HG03060 (cell line): Measurements from ENCODE around the gene ARSB.

Experiments
- ATAC-seq: cut with Tn5 transposase; IDR thresholded peaks from one replicate; pipeline ENCODE4 v1.9.1; 2021; ENCODE audit warnings: low read depth, moderate number of reproducible peaks; ENCODE audit not compliant: unreplicated experiment

The ARSB gene

GRCh38 chr5:78810098-78810920, 174.8 kb downstream of the ARSB start:
- ATAC-seq: no peak

GRCh38 chr5:78809444-78809843, 175.7 kb downstream of the ARSB start:
- ATAC-seq: no peak

GRCh38 chr5:78808818-78809217, 176.3 kb downstream of the ARSB start:
- ATAC-seq: no peak

DNA sequence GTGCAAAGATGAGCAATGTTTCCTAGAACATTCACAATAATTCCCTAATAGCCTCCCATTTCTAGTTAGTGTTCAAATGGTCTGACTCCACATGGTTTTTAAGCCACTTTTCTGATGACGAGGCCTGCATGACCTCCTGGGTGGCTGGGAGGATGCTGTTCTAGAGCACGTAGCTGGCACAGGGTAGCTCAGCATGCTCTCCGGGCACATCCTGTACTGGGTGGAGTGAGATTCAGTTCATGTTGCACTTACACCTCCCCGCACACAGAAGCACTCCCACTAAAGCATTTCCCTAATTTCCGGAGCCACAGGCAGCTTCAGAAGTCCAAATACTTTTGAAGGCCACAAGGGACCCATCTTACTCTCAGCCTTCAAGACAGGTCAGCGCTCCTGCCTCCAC, 176.7 kb downstream of the ARSB start:
- no peak for ATAC-seq

DNA sequence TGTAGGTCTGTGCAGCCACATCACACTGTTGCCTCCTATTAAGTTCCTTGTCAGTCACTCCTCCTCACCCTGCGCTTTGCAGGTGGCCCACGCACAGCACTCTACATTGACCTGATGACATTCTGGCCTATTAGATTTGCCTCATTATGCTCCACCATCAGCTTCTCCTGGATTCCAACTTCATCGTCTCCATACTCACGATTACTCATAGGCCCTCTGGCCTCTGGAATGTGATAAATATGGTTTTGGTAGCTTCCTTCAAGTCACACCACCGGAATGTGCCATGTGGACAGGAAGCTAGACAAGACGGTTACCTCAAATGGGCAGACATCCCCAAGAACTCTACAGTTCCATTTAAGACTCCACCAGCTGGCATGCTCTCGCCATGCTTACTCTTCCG, 178.6 kb downstream of the ARSB start:
- ATAC-seq: no peak

GRCh38 chr5:78805474-78806124, 179.5 kb downstream of the ARSB start:
- no peak for ATAC-seq

DNA sequence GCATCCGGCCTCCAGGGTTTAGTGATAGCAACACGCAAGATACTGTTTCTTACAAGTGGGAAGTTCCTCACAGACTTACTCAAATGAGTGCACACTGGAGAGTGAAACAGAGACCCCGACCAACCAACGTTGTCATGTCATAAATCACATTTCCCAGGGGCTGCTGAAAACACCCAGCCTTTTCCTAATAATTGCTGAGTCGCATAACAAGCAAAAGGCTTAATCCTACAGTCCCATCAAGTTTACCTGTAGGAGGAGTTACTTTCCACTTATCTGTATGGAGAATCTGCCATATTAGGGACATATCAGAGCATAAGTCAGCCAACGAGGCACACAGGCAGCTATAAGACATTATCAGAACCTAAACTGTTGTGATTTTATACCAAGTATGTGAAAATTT, 180.1 kb downstream of the ARSB start:
- no peak for ATAC-seq

DNA sequence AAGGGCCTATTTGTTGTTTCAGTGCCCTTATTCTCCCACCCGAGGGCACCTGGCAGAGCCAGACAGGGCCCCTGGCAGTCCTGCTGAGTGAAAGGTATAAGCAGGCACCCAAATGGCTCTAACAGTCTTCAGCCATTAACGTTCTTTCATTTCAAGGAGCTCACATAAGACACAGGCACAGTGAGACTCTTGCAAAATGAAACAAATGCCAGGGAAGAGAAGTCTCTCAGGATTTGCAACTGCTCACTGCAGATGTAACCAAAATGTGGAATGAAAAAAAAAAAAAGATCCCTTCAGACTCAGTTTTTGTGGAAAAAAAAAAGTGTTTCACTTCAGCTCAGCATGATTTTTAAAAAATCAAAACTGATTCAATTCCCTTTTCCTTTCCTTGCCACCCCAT, 181.2 kb downstream of the ARSB start:
- ATAC-seq: no peak

DNA sequence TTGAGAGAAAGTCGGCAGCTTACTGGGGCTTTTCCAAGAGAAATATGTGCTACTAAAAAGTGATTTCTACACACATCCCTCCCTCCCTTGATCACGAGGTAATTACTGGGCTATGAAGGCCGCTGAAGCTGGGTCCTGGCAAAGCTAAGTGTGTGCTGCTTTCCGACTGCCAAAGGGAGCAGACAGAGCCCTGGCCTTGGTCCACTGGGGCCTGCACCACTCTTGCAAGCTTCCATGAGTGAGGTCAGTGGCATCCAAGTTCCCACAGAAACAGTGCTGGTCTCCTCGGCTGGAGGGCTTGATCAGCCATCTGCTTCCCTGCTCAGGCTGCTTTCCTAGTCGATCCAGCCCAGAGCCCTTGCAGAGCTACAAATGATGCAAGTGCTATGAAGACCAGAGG, 181.8 kb downstream of the ARSB start:
- ATAC-seq: no peak

DNA sequence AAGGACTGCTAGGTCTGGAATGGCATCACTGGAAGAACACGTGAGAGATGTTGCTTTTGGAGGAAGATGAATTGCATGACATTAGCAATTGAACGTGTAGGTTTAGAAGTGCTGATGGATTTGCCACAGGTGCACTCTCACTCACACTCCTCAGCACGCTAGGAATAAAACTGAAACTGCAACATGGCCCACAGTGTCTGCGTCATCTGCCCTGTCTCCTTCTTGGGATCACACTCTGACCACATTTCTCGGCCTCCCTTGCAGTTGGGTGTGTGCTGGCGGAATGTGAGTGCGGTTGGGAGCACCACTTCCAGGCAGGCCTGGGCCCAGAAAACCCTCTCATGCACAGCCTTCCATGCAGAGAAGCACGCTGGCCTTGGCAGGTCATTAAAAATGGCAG, 183.7 kb downstream of the ARSB start:
- ATAC-seq: no peak

GRCh38 chr5:78799266-78800017, 185.7 kb downstream of the ARSB start:
- ATAC-seq: no peak

DNA sequence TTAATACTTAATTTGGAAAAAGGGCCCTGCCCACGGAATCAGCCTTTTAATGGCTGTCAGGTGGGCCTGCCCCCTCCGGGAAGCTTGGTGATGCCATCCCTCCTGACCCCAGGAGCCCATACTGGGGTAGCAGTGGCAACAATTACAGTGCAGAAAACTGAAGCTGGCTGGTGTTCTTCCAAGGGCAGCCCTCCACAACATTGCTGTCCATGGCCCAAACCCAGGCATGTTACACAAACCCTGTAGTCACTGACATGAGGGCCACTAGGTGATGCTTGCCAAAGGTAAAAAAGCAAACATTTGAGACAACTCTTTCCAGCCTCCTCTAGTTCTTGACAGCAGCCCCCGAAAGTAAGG, 186.5 kb downstream of the ARSB start:
- ATAC-seq: no peak

DNA sequence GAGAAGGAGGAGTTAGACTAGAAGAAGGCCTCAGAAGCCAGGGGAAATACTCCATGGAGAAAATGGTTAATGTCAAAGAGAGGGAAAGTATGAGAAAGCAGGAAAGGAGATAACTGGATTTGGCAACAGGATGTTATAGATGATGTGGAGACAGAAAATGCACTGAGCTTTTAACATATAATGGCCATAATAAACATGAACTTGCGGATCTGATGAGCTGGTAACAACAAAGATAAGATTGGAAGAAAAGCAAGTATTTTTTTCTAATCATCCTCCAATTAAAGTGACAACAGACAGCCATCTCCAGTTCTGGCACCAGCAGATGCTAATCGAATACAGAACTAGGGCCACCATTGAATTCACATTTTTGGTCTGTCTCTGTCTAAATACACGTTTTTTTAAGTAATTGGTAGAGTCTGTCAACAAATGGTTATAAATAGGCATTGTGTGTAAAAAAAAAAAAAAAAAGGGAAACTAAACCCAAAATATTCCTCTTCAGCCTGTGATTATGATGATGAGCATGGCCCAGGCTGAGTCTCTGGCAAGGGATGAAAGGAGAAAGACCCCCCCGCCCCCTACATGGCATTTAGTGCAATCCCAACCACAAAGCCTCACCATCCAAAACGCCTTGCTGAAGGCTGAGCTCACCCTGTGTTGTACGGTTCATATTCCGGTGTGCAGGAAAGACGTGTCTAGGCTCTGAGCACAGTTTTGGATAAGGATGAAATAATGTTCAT, 187.0 kb downstream of the ARSB start:
- no peak for ATAC-seq

DNA sequence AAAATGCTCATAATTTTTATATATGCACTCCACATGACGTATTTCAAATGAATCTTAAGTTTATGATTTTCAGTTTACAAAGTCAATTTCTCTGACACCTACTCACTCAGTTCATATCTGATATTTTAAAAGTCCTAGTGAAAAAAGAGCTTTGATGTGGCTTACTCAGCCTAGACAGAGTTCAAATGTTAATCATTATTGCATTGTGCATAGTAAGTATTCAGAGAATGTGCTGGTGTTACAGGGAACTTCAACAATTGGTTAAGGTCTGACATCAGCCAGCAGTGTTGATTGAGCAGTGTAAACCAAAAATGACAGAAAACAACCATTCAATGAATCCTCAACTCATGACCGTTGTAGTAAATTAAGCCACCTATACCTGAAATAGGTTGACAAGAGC, 189.4 kb downstream of the ARSB start:
- ATAC-seq: no peak

GRCh38 chr5:78794693-78795215, 190.4 kb downstream of the ARSB start:
- no peak for ATAC-seq

DNA sequence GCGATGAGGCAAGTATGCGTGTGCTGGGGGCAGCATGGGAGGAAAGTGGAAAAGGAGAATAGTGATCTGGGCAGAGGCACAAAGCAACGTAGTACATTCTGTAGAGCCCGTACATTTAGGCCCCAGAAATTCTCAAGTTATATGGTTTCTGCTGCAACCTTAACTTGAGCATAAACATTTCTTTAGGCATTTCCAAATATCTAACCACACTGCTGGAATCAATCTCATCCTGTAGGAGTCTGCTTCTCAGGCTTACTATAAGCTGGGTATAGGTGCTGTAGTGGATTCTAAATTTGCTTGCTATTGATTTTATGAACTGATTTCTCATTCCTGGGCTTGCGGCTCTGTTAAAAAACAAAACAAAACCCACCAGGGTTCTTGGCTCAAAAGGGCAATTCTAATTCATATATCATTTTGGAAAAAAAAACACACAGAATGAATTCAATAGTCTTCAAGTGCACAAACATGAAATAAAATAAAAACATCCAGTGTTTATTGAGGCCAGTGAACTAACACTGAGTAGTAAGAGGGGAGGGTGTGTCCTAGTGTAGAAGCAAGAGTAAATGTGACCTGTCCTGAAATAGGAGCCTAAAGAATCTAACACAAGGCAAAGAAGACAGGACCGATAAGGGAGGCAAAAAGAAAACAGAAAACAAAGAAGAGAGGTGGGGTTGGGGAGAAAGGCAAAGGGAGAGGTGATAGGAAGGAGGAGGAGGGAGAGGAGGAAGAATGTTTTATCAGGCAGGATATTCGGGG, 191.0 kb downstream of the ARSB start:
- no peak for ATAC-seq

GRCh38 chr5:78792345-78793055, 192.6 kb downstream of the ARSB start:
- no peak for ATAC-seq

DNA sequence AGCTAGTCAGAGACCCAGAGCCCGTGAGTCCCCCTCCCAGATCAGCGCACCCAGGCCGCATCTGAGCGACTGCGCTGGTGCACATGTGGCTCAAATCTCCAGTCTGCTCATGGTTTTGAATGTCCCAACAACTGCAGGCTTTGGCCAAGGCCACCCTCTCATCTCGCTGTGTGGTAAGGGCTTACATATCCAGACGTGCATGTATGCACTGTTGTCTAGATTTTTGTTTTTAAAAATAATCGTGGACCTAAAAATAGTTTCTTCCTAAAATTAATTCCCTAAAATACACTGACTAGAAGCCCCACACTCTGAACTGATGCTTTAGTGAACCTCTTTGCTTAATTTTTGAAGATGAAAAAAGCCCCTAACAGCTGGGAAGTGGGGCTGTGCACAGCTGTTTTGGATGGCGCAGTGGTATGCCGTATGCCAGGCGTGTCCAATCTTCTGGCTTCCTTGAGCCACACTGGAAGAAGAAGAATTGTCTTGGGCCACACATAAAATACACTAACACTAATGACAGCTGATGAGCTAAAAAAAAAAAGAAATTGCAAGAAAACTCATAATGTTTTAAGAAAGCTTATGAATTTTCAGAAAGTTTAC, 193.5 kb downstream of the ARSB start:
- ATAC-seq: no peak

- no peak for ATAC-seq
Observed at GRCh38 chr5:78787783-78788182, 197.3 kb downstream of the ARSB start.
